Stomach (tissue), 4 donors: ENCODE measurements around the gene RIMBP2.

Experiments
- POLR2A ChIP-seq, 4 donors: fragments of 450-650 bp; IDR thresholded peaks; one replicate each; pipeline ENCODE4 v1.6.1; 2016; ENCODE audit warnings: antibody characterized with exemption in 4 of 4, control low read depth in 2 of 4, mild to moderate bottlenecking in 1 of 4, moderate library complexity in 1 of 4
- TF ChIP-seq, protein P1 (sequence below), 7 experiments: fragments of 450-650 bp in 4 of 7; fragments of 200-600 bp in 3 of 7; sonication (generic) in 3 of 7; IDR thresholded peaks; one replicate each; pipeline ENCODE4 v1.5.1; 2016 to 2019; ENCODE audit warnings: antibody characterized with exemption in 7 of 7, control low read depth in 2 of 7, mild to moderate bottlenecking in 1 of 7

DNA sequence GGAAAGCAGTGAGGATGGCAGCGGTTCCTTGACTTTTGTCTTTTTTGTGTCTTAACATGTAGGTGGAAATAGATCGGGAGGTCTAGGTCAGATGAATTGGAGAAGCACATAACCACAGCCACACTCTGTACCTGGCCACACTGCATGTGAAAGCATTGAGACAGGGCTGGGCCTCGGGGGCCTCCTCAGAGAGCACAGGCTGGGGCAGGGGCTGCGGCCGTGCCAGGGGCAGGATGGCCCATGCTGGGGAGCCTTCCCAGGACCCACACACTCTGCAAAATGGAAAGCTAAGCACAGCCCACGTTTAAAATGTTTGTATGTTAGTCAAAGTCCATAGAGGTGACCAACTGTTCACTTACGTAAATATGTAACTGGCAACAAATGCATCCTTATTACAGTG lies 301.7 kb downstream of the RIMBP2 start:
- TF ChIP-seq, protein P1, sequence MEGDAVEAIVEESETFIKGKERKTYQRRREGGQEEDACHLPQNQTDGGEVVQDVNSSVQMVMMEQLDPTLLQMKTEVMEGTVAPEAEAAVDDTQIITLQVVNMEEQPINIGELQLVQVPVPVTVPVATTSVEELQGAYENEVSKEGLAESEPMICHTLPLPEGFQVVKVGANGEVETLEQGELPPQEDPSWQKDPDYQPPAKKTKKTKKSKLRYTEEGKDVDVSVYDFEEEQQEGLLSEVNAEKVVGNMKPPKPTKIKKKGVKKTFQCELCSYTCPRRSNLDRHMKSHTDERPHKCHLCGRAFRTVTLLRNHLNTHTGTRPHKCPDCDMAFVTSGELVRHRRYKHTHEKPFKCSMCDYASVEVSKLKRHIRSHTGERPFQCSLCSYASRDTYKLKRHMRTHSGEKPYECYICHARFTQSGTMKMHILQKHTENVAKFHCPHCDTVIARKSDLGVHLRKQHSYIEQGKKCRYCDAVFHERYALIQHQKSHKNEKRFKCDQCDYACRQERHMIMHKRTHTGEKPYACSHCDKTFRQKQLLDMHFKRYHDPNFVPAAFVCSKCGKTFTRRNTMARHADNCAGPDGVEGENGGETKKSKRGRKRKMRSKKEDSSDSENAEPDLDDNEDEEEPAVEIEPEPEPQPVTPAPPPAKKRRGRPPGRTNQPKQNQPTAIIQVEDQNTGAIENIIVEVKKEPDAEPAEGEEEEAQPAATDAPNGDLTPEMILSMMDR (IDR thresholded peaks at IDR 0.05), result no peak
- TF ChIP-seq POLR2A (IDR thresholded peaks at IDR 0.05), result no peak
